Spleen (tissue), 13 donors: Measurements from ENCODE around the gene SIGLEC15. TPM values are rescaled to one million over a fixed set of nuclear protein-coding genes. Genes with fewer than 3 reads are reported as not detected.

ENCODE experiments used
- DNase-seq: peaks from one replicate; pipeline ENCODE4 v3.0.0-alpha.2; 2020
- H3K27ac ChIP-seq, 8 donors: fragments of 200-600 bp; sonication (generic) in 7 of 8; 1 replicate in 4 of 8; 2 replicates in 4 of 8; pipeline versions ENCODE4 v1.5.0 to v1.8.0; 2016 to 2021; ENCODE audit warnings: inconsistent platforms in 4 of 8, mild to moderate bottlenecking in 4 of 8, moderate library complexity in 1 of 8
- H3K27me3 ChIP-seq, 7 donors: fragments of 200-600 bp; sonication (generic) in 6 of 7; replicated peaks in 1 of 7; 1 replicate in 4 of 7; 2 replicates in 3 of 7; pipeline versions ENCODE4 v1.5.0 to v1.8.0; 2016 to 2021; ENCODE audit warnings: inconsistent platforms in 3 of 7, mild to moderate bottlenecking in 1 of 7
- H3K36me3 ChIP-seq, 6 donors: fragments of 200-600 bp; sonication (generic) in 5 of 6; 1 replicate in 4 of 6; 2 replicates in 2 of 6; pipeline versions ENCODE4 v1.5.0 to v1.8.0; 2016 to 2021; ENCODE audit warnings: inconsistent platforms in 2 of 6
- H3K4me1 ChIP-seq, 6 donors: fragments of 200-600 bp; sonication (generic) in 5 of 6; 1 replicate in 3 of 6; 2 replicates in 3 of 6; pipeline versions ENCODE4 v1.5.0 to v1.8.0; 2016 to 2021; ENCODE audit warnings: inconsistent platforms in 3 of 6
- H3K4me3 ChIP-seq, 8 donors: fragments of 200-600 bp; sonication (generic) in 7 of 8; 1 replicate in 4 of 8; 2 replicates in 4 of 8; pipeline versions ENCODE4 v1.5.0 to v1.8.0; 2016 to 2021; ENCODE audit warnings: inconsistent platforms in 4 of 8, mild to moderate bottlenecking in 4 of 8, moderate library complexity in 2 of 8
- H3K9me3 ChIP-seq, 8 donors: fragments of 200-600 bp; sonication (generic) in 7 of 8; 1 replicate in 4 of 8; 2 replicates in 4 of 8; pipeline versions ENCODE4 v1.5.0 to v1.8.0; 2016 to 2021; ENCODE audit warnings: inconsistent platforms in 4 of 8
- POLR2A ChIP-seq, 3 donors: fragments of 450-650 bp; IDR thresholded peaks; one replicate each; pipeline ENCODE4 v1.5.1; 2017; ENCODE audit warnings: antibody characterized with exemption in 3 of 3, mild to moderate bottlenecking in 1 of 3
- POLR2AphosphoS5 ChIP-seq, 3 donors: sonication (generic); formaldehyde crosslinking; IDR thresholded peaks; one replicate each; pipeline ENCODE4 v1.5.1; 2017; ENCODE audit warnings: antibody characterized with exemption in 3 of 3
- WGBS, 5 donors: extraction: QIAGEN DNeasy Blood & Tissue Kit in 3 of 5; methylation state at CpG; one replicate each; pipeline versions ENCODE4 v1.1.5 to v1.1.7; 2013 to 2018; 5-methylcytosine and 5-hydroxymethylcytosine counted together
- intact Hi-C: fragments of 100-400 bp; cut with DNase I; formaldehyde crosslinking; loops from one replicate; pipeline ENCODE4 v1.15.0; 2023; ENCODE audit warnings: low total_unique reads
- long read RNA-seq, 2 donors: transcript quantifications; one replicate each; lab custom pipeline, GENCODE V29; 2026
- polyA plus RNA-seq, 3 donors: library from polyadenylated mRNA; stranded (reverse); fragments of 200-250 nt; gene quantifications; one replicate each; pipeline ENCODE4 v1.2.1, GENCODE V29; 2013
- total RNA-seq, 7 donors: library from RNA; depleted of rRNA in 3 of 7; stranded (reverse); fragments of >200 nt in 3 of 7; fragmentation: NEBNext Ultra II Directional in 4 of 7; extraction: Animal tissue kit (Norgen Biotek cat#: 25700) in 4 of 7; gene quantifications; one replicate each; pipeline versions ENCODE4 v1.1.0 to v1.2.1, GENCODE V29; 2016 to 2021
- TF ChIP-seq, protein P1 (sequence below), 11 experiments: fragments of 200-600 bp in 7 of 11; fragments of 450-650 bp in 4 of 11; sonication (generic) in 4 of 11; IDR thresholded peaks in 8 of 11; conservative IDR thresholded peaks in 3 of 11; 1 replicate in 7 of 11; 2 replicates in 4 of 11; pipeline versions ENCODE4 v1.4.0 to v1.8.0; 2016 to 2021; ENCODE audit warnings: antibody characterized with exemption in 11 of 11, inconsistent platforms in 4 of 11, mild to moderate bottlenecking in 1 of 11
- donor health status: healthy with polysubstance abuse.
- donor health status: DM: no; HTN: no; CAD: no; lungs with moderate emphysema.
- donor health status: DM: no; HTN: no; CAD: no.
- donor health status: Bipolar disorder and iron deficiency.
- donor health status: healthy.
- donor health status: DM: no; HTN: no; CAD: no.
- donor health status: DM: yes; HTN: yes; CAD: no.

Gene SIGLEC15, protein sequence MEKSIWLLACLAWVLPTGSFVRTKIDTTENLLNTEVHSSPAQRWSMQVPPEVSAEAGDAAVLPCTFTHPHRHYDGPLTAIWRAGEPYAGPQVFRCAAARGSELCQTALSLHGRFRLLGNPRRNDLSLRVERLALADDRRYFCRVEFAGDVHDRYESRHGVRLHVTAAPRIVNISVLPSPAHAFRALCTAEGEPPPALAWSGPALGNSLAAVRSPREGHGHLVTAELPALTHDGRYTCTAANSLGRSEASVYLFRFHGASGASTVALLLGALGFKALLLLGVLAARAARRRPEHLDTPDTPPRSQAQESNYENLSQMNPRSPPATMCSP
- total RNA-seq (1 to 10 TPM in 5 of 7 donors, under 1 TPM in 2; 0.86 to 3.5 (median 1.5) TPM), polyA plus RNA-seq (1 to 10 TPM in 1 of 3 donors, under 1 TPM in 2; 0.28 to 1.8 (median 0.35) TPM)
- long read RNA-seq, donor 1, result 0 reads
- long read RNA-seq, donor 2, result 0 reads

DNA sequence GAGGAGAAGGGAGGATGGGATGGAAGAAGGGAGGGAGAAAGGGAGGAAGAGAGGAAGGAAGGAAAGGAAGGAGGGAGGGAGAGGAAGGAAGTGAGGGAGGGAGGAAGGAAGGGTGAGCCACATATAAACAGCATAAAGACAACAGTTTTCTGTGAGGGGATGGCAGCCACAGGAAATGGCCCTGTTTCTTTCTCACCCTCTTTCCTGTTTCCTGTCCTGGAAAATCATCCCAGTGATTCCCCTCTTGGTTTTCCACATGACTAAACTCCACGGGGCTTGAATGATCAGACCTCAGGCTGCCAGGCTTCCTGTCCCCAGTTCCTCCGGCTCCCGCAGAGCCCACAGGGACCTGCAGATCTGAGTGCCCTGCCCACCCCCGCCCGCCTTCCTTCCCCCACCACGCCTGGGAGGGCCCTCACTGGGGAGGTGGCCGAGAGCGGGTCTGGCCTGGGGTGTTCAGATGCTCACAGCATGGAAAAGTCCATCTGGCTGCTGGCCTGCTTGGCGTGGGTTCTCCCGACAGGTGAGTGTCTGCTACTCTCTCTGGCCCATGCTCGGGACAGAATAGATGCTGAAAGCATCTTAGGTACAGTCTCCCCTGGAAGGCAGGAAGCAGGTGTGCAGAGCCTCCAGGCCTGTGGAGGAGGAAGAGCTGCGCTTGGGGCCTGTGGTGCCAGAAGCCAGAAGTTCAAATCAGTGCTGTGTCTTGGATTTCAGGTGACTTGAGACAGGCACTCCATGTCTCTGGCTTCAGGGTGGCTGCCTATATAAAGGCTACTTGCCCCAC is at the start of gene SIGLEC15:
Gene SIGLEC15 (plus strand): TSS at position 418 of the 787 bp plus-strand sequence. CDS start 54 bp downstream, at position 472.
- DNase-seq, result peak; percentile 70
- intact Hi-C loops, result no loop called here
- WGBS, 5 donors, result 22 to 27% (median 25%) methylated on average over 10 to 12 of the region's 12 CpGs
- Histone ChIP-seq H3K27ac (peak within 1 kb of the TSS in 3 of 8 donors; percentile 4 to 48 (median 20)), H3K27me3 (peaks cover 0 to 1% (median 0%) of the 10 kb centered on the region in 7 donors), H3K4me1 (peaks cover 16 to 48% (median 31%) of the 10 kb centered on the region in 6 donors), H3K4me3 (no peak within 1 kb of the TSS), H3K9me3 (peaks cover 0 to 3% (median 0%) of the 10 kb centered on the region in 8 donors), H3K36me3 (no peaks in the 10 kb centered on the region)
- no peak for TF ChIP-seq POLR2A (IDR thresholded peaks at IDR 0.05)
- no peak for TF ChIP-seq POLR2AphosphoS5 (IDR thresholded peaks at IDR 0.05)
- TF ChIP-seq, protein P1, sequence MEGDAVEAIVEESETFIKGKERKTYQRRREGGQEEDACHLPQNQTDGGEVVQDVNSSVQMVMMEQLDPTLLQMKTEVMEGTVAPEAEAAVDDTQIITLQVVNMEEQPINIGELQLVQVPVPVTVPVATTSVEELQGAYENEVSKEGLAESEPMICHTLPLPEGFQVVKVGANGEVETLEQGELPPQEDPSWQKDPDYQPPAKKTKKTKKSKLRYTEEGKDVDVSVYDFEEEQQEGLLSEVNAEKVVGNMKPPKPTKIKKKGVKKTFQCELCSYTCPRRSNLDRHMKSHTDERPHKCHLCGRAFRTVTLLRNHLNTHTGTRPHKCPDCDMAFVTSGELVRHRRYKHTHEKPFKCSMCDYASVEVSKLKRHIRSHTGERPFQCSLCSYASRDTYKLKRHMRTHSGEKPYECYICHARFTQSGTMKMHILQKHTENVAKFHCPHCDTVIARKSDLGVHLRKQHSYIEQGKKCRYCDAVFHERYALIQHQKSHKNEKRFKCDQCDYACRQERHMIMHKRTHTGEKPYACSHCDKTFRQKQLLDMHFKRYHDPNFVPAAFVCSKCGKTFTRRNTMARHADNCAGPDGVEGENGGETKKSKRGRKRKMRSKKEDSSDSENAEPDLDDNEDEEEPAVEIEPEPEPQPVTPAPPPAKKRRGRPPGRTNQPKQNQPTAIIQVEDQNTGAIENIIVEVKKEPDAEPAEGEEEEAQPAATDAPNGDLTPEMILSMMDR (IDR thresholded peaks at IDR 0.05 in 8 of 11, conservative IDR thresholded peaks at IDR 0.05 in 3 of 11), result no peak

DNA sequence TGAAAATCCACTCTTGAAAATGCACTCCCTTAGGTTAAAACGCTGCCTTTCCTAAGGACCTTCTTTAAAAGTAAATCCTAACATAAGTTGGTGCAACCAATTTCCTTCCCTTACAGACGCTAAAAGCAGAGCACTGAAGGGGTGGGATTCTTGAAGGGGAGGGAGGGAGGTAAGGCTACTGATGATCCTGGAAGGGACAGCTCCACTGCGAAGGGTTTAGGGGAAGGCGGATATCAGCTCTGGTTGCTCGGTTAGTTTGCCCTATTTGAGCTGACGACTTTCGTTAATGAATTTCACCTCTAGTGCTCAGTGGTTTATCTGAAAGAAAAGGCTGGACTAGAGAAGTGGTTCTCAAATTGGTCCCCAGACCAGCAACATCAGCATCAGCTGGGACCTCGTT is 49.7 kb upstream of the SIGLEC15 start:
- TF ChIP-seq POLR2A (IDR thresholded peaks at IDR 0.05), result no peak
- no peak for TF ChIP-seq POLR2AphosphoS5 (IDR thresholded peaks at IDR 0.05)
- TF ChIP-seq, protein P1 (IDR thresholded peaks at IDR 0.05 in 8 of 11, conservative IDR thresholded peaks at IDR 0.05 in 3 of 11), result no peak
- peaks cover 0 to 5% (median 0%) of the 10 kb centered on the region in 7 donors for H3K27me3 ChIP-seq
- peak overlapping the region; percentile 30 to 72 (median 46) for H3K4me3 ChIP-seq
- H3K36me3 ChIP-seq, result no peaks in the 10 kb centered on the region
- intact Hi-C loops, result no loop called here
- no peak for DNase-seq
- H3K27ac ChIP-seq, result peak overlapping the region in 7 of 8 donors; percentile 58 to 82 (median 77)
- peaks cover 0 to 29% (median 21%) of the 10 kb centered on the region in 6 donors for H3K4me1 ChIP-seq
- no peaks in the 10 kb centered on the region for H3K9me3 ChIP-seq
- WGBS, 5 donors, result 42 to 53% (median 51%) methylated on average over 8 of the region's 8 CpGs

DNA sequence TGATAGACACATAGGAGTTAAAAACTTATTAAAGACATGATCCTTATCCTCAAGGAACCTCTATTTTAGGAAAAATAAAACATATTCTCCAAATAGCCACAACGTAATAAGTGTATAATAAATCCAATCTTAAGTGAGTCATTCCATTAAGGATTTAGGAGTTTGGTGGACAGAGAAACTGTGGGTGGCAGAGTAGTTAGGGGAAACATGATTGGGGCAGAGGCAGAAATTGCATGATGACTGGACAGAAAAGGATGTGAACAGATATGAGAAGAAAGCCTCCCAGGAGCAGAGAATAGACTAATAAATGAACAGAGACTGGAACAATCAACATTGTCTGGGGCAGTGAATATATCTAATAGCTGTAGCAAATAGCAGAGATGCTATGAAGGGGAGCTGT is 48.1 kb upstream of the SIGLEC15 start:
- Histone ChIP-seq H3K4me1 (peaks cover 0 to 29% (median 21%) of the 10 kb centered on the region in 6 donors), H3K4me3 (no peak overlapping the region), H3K36me3 (no peaks in the 10 kb centered on the region), H3K27ac (no peak overlapping the region), H3K9me3 (no peaks in the 10 kb centered on the region), H3K27me3 (peaks cover 0 to 12% (median 0%) of the 10 kb centered on the region in 7 donors)
- no peak for TF ChIP-seq POLR2A (IDR thresholded peaks at IDR 0.05)
- TF ChIP-seq, protein P1 (IDR thresholded peaks at IDR 0.05 in 8 of 11, conservative IDR thresholded peaks at IDR 0.05 in 3 of 11), result no peak
- no peak for TF ChIP-seq POLR2AphosphoS5 (IDR thresholded peaks at IDR 0.05)
- DNase-seq, result no peak
- intact Hi-C loops, result no loop called here
- 74 to 87% (median 84%) methylated on average over 1 of the region's 1 CpG for WGBS, 5 donors
